Naive B cell (primary cell): ENCODE measurements around the gene CPLX1. TPM values are rescaled to one million over a fixed set of nuclear protein-coding genes. Genes with fewer than 3 reads are reported as not detected.
"Not testable (repeated sequence)": the region's sequence is repeated elsewhere in the genome, so short reads cannot be mapped to it uniquely, and the experiment has no call there.

Experiments
- ATAC-seq, 2 donors: fragments of 150-1000 bp; cut with Tn5 transposase; 2 replicates each; pipeline ENCODE4 v1.10.0; 2021; ENCODE audit warnings: low read depth in 2 of 2, mild to moderate bottlenecking in 2 of 2, moderate library complexity in 2 of 2
- DNase-seq: peaks from one replicate; pipeline ENCODE4 v3.0.0; 2022
- H3K27ac Mint-ChIP-seq, 6 donors: one replicate each; pipeline ENCODE4 v1.8.0; 2020 to 2022; ENCODE audit warnings: mild to moderate bottlenecking in 6 of 6, mixed read lengths in 6 of 6, moderate library complexity in 5 of 6, inconsistent platforms in 2 of 6
- H3K27me3 Mint-ChIP-seq, 3 donors: one replicate each; pipeline ENCODE4 v1.8.0; 2021 to 2022; ENCODE audit warnings: mixed read lengths in 3 of 3, mild to moderate bottlenecking in 1 of 3
- H3K36me3 Mint-ChIP-seq, 2 donors: one replicate each; pipeline ENCODE4 v1.8.0; 2020 to 2022; ENCODE audit warnings: mixed read lengths in 2 of 2, inconsistent platforms in 1 of 2, mild to moderate bottlenecking in 1 of 2
- H3K4me1 Mint-ChIP-seq, 3 donors: one replicate each; pipeline ENCODE4 v1.8.0; 2020 to 2022; ENCODE audit warnings: mixed read lengths in 3 of 3, inconsistent platforms in 1 of 3, mild to moderate bottlenecking in 1 of 3, moderate library complexity in 1 of 3
- H3K4me3 Mint-ChIP-seq, 8 donors: one replicate each; pipeline ENCODE4 v1.8.0; 2020 to 2022; ENCODE audit warnings: mild to moderate bottlenecking in 8 of 8, mixed read lengths in 8 of 8, moderate library complexity in 8 of 8, inconsistent platforms in 2 of 8
- H3K9me3 Mint-ChIP-seq, 7 donors: one replicate each; pipeline ENCODE4 v1.8.0; 2020 to 2022; ENCODE audit warnings: mixed read lengths in 7 of 7, mild to moderate bottlenecking in 5 of 7, inconsistent platforms in 2 of 7, moderate library complexity in 1 of 7
- polyA plus RNA-seq, 6 donors: library from polyadenylated mRNA; unstranded; fragments of 300-500 nt; fragmentation: Illumina TruSeq; gene quantifications; one replicate each; pipeline ENCODE4 v1.2.3, GENCODE V29; 2021; ENCODE audit warnings: low read depth in 6 of 6

The CPLX1 gene
- polyA plus RNA-seq, 6 donors from 2014 or later = not detected

DNA sequence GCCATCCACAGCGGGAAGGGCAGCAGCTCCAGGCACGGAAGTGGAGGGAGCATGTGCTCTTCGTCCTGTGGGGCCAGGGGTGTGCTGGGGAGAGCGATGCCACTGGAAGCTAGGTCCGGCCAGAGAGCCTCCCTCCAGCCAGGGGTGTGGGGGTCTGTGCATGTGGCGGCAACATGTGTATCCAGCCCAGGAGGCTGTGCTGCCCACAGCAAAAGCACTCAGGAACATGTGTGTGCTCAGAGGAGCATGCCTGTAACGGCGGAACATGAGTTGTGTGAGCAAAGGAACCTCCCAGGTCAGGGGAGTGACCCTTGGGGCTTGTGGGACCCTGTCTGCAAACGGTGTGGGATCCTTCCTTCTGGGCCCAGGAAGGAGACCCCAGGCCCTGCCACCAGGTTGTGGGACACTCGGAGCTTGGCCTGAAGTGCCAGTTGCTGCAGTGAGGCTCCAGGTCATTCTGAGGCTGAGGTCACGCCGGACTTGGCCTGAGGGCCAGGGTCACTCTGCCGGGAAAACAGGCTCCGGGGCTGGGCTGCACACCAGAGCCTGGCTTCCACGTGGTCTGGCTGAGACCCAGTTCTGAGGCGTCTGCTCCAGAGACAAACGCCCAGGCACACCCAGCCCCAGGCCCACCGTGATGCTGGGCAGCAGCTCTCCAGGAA, 37.2 kb downstream of the CPLX1 start:
- Mint-ChIP-seq H3K27me3 (peaks cover 22 to 71% (median 54%) of the 10 kb centered on the region in 3 donors), H3K27ac (no peak overlapping the region), H3K4me1 (peaks cover 17 to 31% (median 27%) of the 10 kb centered on the region in 3 donors), H3K36me3 (peaks cover 0 to 8% of the 10 kb centered on the region in 2 donors), H3K9me3 (no peaks in the 10 kb centered on the region), H3K4me3 (peak overlapping the region in 1 of 8 donors; percentile 50)
- no peak for ATAC-seq
- DNase-seq = no peak

DNA sequence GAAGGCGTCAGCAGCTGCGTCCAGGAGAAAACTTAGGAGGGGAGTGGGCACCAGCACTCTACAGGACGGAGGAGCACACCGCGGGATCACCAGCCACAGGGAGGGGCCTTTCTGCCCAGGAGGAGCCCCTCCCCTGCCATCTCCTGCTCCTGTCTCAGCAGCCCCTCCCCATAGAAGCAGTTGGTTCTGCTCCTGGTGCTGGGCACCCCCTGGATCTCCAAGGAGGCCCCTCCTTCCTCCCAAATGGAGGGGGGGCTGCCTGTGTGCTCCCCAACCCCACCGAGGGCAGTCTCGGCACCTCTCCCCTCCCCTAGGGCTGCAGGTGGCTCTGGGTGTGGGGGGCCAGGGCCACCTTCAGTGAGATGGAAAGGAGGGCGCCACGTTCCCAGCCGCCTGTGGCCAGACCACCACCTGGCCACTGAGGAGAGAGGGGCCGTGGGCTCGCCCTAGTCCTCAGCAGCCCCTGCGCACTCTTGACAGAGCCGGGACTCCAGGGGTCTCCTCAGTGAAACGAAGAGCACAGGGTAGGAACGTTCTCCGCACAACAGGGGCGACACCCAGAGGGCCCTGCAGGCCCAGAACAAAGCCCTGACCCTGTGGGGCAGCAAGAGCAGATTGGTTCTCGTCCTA, 37.8 kb downstream of the CPLX1 start:
- H3K27ac Mint-ChIP-seq = no peak overlapping the region

GRCh38 chr4:787561-787981, 38.4 kb downstream of the CPLX1 start:
- Mint-ChIP-seq H3K4me1 (peaks cover 11 to 23% (median 23%) of the 10 kb centered on the region in 3 donors), H3K27ac (no peak overlapping the region), H3K27me3 (peaks cover 11 to 68% (median 47%) of the 10 kb centered on the region in 3 donors), H3K4me3 (peak overlapping the region in 5 of 8 donors; percentile 1 to 63 (median 50)), H3K36me3 (peaks cover 0 to 8% of the 10 kb centered on the region in 2 donors), H3K9me3 (no peaks in the 10 kb centered on the region)
- no peak for ATAC-seq
- no peak for DNase-seq

More for the DNA sequence above, 37.8 kb downstream of the CPLX1 start:
- DNase-seq (no peak), ATAC-seq (no peak)
- H3K9me3 Mint-ChIP-seq = no peaks in the 10 kb centered on the region
- peaks cover 16 to 68% (median 48%) of the 10 kb centered on the region in 3 donors for H3K27me3 Mint-ChIP-seq
- H3K4me1 Mint-ChIP-seq = peaks cover 14 to 29% (median 25%) of the 10 kb centered on the region in 3 donors
- no peak overlapping the region for H3K4me3 Mint-ChIP-seq
- H3K36me3 Mint-ChIP-seq = peaks cover 0 to 8% of the 10 kb centered on the region in 2 donors

- Mint-ChIP-seq H3K4me3 (peak overlapping the region in 3 of 8 donors; percentile 37 to 55 (median 50)), H3K27me3 (peaks cover 10 to 66% (median 44%) of the 10 kb centered on the region in 3 donors), H3K27ac (no peak overlapping the region), H3K4me1 (peaks cover 15 to 29% (median 24%) of the 10 kb centered on the region in 3 donors), H3K36me3 (peaks cover 0 to 8% of the 10 kb centered on the region in 2 donors), H3K9me3 (no peaks in the 10 kb centered on the region)
- ATAC-seq = no peak
- DNase-seq = no peak
These were observed 39.0 kb downstream of the CPLX1 start for GRCh38 chr4:786861-787300.

DNA sequence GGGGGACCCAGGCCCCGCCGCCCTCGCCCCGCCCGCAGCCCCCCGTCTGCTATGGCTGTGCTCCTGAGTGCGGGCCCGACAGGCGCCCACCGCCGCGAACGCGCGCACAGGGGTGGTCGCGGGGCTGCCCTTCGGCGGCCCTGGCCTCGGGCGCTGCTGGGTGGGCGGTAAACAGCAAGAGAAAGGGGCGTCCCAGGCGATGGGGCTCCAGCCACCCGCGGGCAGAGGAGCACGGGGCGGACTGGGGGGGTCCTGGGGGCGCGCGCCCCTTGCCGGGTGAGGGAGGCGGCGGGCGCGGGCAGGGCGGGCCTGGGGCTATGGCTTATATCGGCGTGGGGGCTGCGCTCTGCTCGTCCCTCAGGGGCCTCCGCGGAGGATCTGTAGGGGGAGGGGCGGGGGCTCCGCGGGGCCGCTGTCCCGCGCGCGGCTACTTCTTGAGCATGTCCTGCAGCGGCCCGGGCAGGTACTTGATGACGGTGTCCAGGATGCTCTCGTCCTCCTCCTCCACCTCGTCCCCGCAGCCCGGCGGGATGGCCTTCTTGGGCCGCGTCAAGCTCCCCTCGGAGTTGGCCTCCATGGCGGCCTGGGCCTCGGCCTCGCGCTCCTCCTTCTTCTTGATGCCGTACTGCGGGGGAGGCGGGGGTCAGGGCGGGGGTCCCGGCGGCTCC, 39.7 kb downstream of the CPLX1 start:
- peak overlapping the region in 2 of 8 donors; percentile 30 to 76 for H3K4me3 Mint-ChIP-seq

DNA sequence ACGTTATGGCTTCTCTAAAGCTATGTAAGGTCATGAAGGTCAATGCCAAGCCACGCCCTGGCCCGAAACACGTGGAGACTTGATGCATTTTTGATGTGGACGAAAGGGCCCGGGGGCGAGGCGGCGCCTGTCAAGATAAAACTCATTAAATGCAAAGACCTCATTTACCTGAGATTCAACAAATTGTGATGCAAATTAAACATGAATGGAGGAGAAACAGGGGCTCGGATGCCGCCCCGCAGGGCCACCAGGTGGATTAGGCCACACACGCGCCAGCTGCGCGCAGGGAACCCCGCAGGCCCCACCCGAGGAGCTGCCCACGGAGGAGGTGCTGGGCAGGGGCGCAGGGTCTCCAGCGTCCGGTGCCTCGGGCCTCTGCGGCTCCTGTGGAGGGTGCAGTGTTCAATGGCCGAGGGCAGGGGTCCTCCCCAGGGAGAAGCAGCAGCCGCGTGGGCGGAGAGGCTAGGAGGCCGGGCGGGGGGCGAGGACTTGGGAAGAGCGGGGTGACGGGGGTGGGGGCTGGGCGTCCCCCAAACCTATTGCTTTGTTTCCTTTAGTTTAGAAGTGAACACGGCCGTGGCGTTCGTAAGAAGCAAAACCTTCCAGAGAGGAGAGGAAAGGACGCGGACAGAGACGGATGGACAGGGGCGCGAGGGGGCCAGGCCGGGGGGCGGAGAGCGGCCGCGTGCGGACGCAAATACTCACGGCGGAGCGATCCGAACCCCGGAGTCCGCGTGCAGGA, 40.4 kb downstream of the CPLX1 start:
- peaks cover 0 to 8% of the 10 kb centered on the region in 2 donors for H3K36me3 Mint-ChIP-seq

More for the DNA sequence above, 39.7 kb downstream of the CPLX1 start:
- DNase-seq (no peak), ATAC-seq (no peak)
- H3K27ac Mint-ChIP-seq = no peak overlapping the region
- H3K27me3 Mint-ChIP-seq = peaks cover 10 to 66% (median 43%) of the 10 kb centered on the region in 3 donors
- no peaks in the 10 kb centered on the region for H3K9me3 Mint-ChIP-seq
- H3K4me1 Mint-ChIP-seq = peaks cover 19 to 33% (median 24%) of the 10 kb centered on the region in 3 donors
- H3K36me3 Mint-ChIP-seq = peaks cover 0 to 8% of the 10 kb centered on the region in 2 donors

DNA sequence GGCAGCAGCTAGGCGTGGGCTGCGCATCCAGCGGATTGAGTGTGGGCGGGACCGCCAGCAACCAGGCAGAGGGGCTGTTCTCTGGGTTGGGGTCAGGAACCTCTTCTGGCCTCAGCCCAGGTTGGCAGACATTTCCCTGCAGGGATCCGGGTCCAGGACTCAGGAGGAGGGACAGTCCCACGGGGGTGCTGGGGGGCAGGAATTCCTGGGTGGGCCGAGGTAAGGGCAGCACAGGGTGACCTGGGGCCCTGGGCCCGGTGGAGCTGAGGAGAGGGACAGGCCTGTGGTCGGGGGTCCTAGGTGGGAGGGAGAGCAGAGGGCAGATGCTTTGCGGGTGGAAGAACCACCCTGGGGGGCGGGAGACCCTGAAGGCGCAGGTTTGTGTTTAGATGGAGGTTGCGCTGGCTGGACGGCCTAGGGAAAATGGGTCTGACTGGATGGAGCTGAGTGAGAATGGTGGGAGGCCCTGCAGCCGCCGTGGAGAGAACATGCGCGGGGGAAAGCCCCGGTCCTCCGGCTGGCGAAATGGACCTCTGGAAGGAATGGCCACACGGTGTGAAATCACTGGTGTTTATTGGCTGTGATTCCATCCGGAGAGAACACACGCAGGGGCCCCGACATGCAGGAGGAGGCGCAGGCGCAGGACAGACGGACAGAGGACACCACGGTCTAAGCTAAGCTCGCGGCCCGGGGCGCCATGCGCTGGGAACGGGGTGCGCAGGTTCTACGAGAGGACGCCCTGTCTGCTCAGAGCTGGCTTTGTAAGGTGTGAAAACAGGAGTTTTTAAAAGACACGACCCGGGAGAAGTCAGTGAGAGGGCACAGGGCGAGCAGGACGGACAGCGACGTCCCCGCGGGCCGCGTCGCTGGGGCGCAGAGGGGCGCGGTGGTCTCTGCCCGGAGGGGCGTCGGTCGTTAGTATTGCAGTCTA, 41.3 kb downstream of the CPLX1 start:
- H3K9me3 Mint-ChIP-seq = no peaks in the 10 kb centered on the region
- DNase-seq (no peak), ATAC-seq (no peak)
- peaks cover 5 to 56% (median 33%) of the 10 kb centered on the region in 3 donors for H3K27me3 Mint-ChIP-seq
- peaks cover 0 to 8% of the 10 kb centered on the region in 2 donors for H3K36me3 Mint-ChIP-seq
- peak overlapping the region in 7 of 8 donors; percentile 21 to 76 (median 58) for H3K4me3 Mint-ChIP-seq
- peaks cover 28 to 45% (median 31%) of the 10 kb centered on the region in 3 donors for H3K4me1 Mint-ChIP-seq
- peak overlapping the region in 1 of 6 donors; percentile 80 for H3K27ac Mint-ChIP-seq

More for the DNA sequence above, 40.4 kb downstream of the CPLX1 start:
- H3K27me3 Mint-ChIP-seq = peaks cover 6 to 59% (median 36%) of the 10 kb centered on the region in 3 donors
- H3K4me1 Mint-ChIP-seq = peaks cover 22 to 37% (median 22%) of the 10 kb centered on the region in 3 donors
- no peak for ATAC-seq
- no peaks in the 10 kb centered on the region for H3K9me3 Mint-ChIP-seq
- no peak for DNase-seq
- peak overlapping the region in 7 of 8 donors; percentile 48 to 82 (median 73) for H3K4me3 Mint-ChIP-seq
- no peak overlapping the region for H3K27ac Mint-ChIP-seq

DNA sequence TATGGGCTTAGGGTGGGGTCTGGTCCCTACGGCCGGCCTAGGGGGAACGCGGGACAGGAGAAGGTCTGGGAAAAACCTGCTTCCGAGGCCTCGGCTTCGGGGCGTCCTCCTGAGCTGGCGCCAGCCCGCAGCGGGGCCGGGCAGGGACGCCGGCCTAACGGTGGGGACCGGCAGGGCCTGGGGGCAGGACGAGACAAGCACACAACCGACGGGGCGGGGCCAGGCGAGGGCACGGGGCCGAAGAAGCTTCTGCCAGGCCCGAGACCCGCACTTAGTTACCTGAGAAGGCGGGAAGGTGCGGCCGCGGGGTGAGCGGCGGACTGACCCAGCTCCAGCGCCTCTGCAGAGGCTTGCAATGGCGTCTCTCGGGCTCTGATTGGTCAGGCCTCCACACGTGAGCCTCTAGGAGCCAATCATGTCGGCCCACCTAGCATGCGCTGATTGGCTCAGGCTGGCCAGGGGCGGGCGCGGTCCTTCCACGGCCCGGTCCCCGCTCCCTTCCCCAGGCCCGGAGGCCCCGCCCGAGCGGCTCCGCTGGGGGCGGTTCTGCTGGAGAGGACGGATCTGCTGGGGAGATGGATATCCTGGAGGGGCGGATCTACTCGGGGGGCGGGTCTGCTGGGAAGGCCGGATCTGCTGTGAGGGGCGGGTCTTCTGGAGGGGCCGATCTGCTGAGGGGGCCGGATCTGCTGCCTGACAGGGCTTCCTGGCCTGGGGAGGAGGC, 44.3 kb downstream of the CPLX1 start:
- DNase-seq (peak; percentile 96), ATAC-seq (peak; percentile 94 to 97)
- Mint-ChIP-seq H3K27me3 (peaks cover 0 to 31% (median 23%) of the 10 kb centered on the region in 3 donors), H3K9me3 (no peaks in the 10 kb centered on the region), H3K4me1 (peaks cover 38 to 67% (median 54%) of the 10 kb centered on the region in 3 donors), H3K4me3 (peak overlapping the region; percentile 82 to 97 (median 96)), H3K27ac (peak overlapping the region; percentile 92 to 99 (median 96)), H3K36me3 (peaks cover 8 to 18% of the 10 kb centered on the region in 2 donors)

GRCh38 chr4:780716-781492, 45.0 kb downstream of the CPLX1 start:
- DNase-seq (no peak), ATAC-seq (no peak)
- peak overlapping the region; percentile 82 to 97 (median 96) for H3K4me3 Mint-ChIP-seq
- peaks cover 41 to 72% (median 57%) of the 10 kb centered on the region in 3 donors for H3K4me1 Mint-ChIP-seq
- H3K36me3 Mint-ChIP-seq = peaks cover 10 to 20% of the 10 kb centered on the region in 2 donors
- H3K27me3 Mint-ChIP-seq = peaks cover 0 to 31% (median 23%) of the 10 kb centered on the region in 3 donors
- no peaks in the 10 kb centered on the region for H3K9me3 Mint-ChIP-seq
- peak overlapping the region; percentile 33 to 99 (median 92) for H3K27ac Mint-ChIP-seq

GRCh38 chr4:780255-780654, 45.7 kb downstream of the CPLX1 start:
- peak overlapping the region in 4 of 6 donors; percentile 57 to 93 (median 90) for H3K27ac Mint-ChIP-seq
- H3K27me3 Mint-ChIP-seq = peaks cover 0 to 25% (median 17%) of the 10 kb centered on the region in 3 donors
- not testable (repeated sequence) for H3K9me3 Mint-ChIP-seq, ATAC-seq, DNase-seq
- peaks cover 12 to 20% of the 10 kb centered on the region in 2 donors for H3K36me3 Mint-ChIP-seq
- peak overlapping the region; percentile 79 to 97 (median 94) for H3K4me3 Mint-ChIP-seq
- H3K4me1 Mint-ChIP-seq = peaks cover 42 to 70% (median 58%) of the 10 kb centered on the region in 3 donors
